CD1c-positive myeloid dendritic cell (primary cell): ENCODE data around the gene AFF3.
A peak's percentile ranks its signal among the peaks of the same experiment; 100 is the strongest.
"Not testable (repeated sequence)": the region's sequence is repeated elsewhere in the genome, so short reads cannot be mapped to it uniquely, and the experiment has no call there.

ENCODE experiments used
- DNase-seq: peaks from one replicate; pipeline ENCODE4 v3.0.0-alpha.2; 2016; ENCODE audit errors: extremely low spot score

The AFF3 gene

GRCh38 chr2:99559075-99559662 lies 583.2 kb downstream of the AFF3 start:
- DNase-seq = peak; percentile 83

GRCh38 chr2:99555404-99555803 lies 587.0 kb downstream of the AFF3 start:
- DNase-seq = peak; percentile 63

- no peak for DNase-seq
Observed at GRCh38 chr2:99554871-99555270, 587.5 kb downstream of the AFF3 start.

- DNase-seq = no peak
Observed at GRCh38 chr2:99554238-99554637, 588.2 kb downstream of the AFF3 start.

GRCh38 chr2:99552529-99552928 lies 589.9 kb downstream of the AFF3 start:
- no peak for DNase-seq

GRCh38 chr2:99550368-99550767 lies 592.0 kb downstream of the AFF3 start:
- DNase-seq = no peak

GRCh38 chr2:99545604-99546003 lies 596.8 kb downstream of the AFF3 start:
- DNase-seq = no peak

GRCh38 chr2:99545066-99545465 lies 597.3 kb downstream of the AFF3 start:
- no peak for DNase-seq

GRCh38 chr2:99544608-99545007 lies 597.8 kb downstream of the AFF3 start:
- DNase-seq = no peak

- DNase-seq = no peak
Observed at GRCh38 chr2:99543247-99543646, 599.1 kb downstream of the AFF3 start.

- DNase-seq = no peak
Observed at GRCh38 chr2:99537910-99538485, 604.4 kb downstream of the AFF3 start.

GRCh38 chr2:99524056-99524455 lies 618.3 kb downstream of the AFF3 start:
- DNase-seq = no peak

GRCh38 chr2:99522157-99522556 lies 620.2 kb downstream of the AFF3 start:
- no peak for DNase-seq

GRCh38 chr2:99520813-99521212 lies 621.6 kb downstream of the AFF3 start:
- no peak for DNase-seq

- no peak for DNase-seq
Observed at GRCh38 chr2:99520195-99520594, 622.2 kb downstream of the AFF3 start.

- DNase-seq = no peak
Observed at GRCh38 chr2:99514357-99514756, 628.0 kb downstream of the AFF3 start.

- DNase-seq = no peak
Observed at GRCh38 chr2:99512181-99512591, 630.2 kb downstream of the AFF3 start.

GRCh38 chr2:99509387-99509786 lies 633.0 kb downstream of the AFF3 start:
- DNase-seq = no peak

GRCh38 chr2:99507937-99508818 lies 634.2 kb downstream of the AFF3 start:
- DNase-seq = no peak

GRCh38 chr2:99504844-99505584 lies 637.4 kb downstream of the AFF3 start:
- no peak for DNase-seq

- DNase-seq = not testable (repeated sequence)
Observed at GRCh38 chr2:99503662-99504416, 638.6 kb downstream of the AFF3 start.

- DNase-seq = no peak
Observed at GRCh38 chr2:99496021-99496420, 646.4 kb downstream of the AFF3 start.
